ENCODE measurements around the gene ISM2. TPM values are rescaled to one million over a fixed set of nuclear protein-coding genes. Genes with fewer than 3 reads are reported as not detected.

ISM2 gene
- total RNA-seq, 1 experiment from 2014 or later = not detected

- no peak for TF ChIP-seq YY1 (IDR thresholded peaks at IDR 0.05; ENCODE audit: extremely low read depth, insufficient replicate concordance, low read depth, low read length)
- TF ChIP-seq MAX (IDR thresholded peaks at IDR 0.05) = no peak
- TF ChIP-seq JUND (IDR thresholded peaks at IDR 0.05) = no peak
- TF ChIP-seq CBX3 (IDR thresholded peaks at IDR 0.05; ENCODE audit: low read depth) = no peak
- TF ChIP-seq SP1 (IDR thresholded peaks at IDR 0.05; ENCODE audit: low read depth) = no peak
- no peak for TF ChIP-seq RAD21 (IDR thresholded peaks at IDR 0.05; ENCODE audit: low read depth)
- TF ChIP-seq FOSL1 (IDR thresholded peaks at IDR 0.05; ENCODE audit: low read depth) = no peak
- TF ChIP-seq ZNF274 (IDR thresholded peaks at IDR 0.05; ENCODE audit: low read depth, low read length) = no peak
Measured at GRCh38 chr14:77505031-77505430, 6.4 kb upstream of the ISM2 start (continued).

- ChIA-PET CTCF (no interaction called here), POLR2A (no interaction called here), RAD21 (ENCODE audit: low non-redundant PET in 1 of 2, low total read pairs in 2 of 2, uncharacterized antibody in 2 of 2, unreplicated experiment in 2 of 2) (no interaction called here)
- H3K9me2 ChIP-seq (ENCODE audit: insufficient read depth) = no peaks in the 10 kb centered on the region
- no peak overlapping the region for H3K9ac ChIP-seq (ENCODE audit: low read length)
- no peak overlapping the region for H3K4me2 ChIP-seq (ENCODE audit: low read length)
- H3K79me2 ChIP-seq (ENCODE audit: insufficient read depth, low read length) = no peaks in the 10 kb centered on the region
- ATAC-seq = no peak
- no peaks in the 10 kb centered on the region for H4K20me1 ChIP-seq (ENCODE audit: insufficient read depth)
- H3K36me3 ChIP-seq (ENCODE audit: control insufficient read depth in 1 of 2, insufficient read depth in 2 of 2, low read length in 2 of 2) = no peaks in the 10 kb centered on the region
- no peak overlapping the region for H2AFZ ChIP-seq (ENCODE audit: low read depth, low read length, poor library complexity, severe bottlenecking)
- BruUV-seq (replicated peaks) = no TSS peak
- no peaks in the 10 kb centered on the region for H3K27me3 ChIP-seq (ENCODE audit: insufficient read depth, low read length)
- H3K4me1 ChIP-seq (ENCODE audit: control insufficient read depth in 1 of 2, insufficient read depth in 2 of 2, low read length in 2 of 2) = no peaks in the 10 kb centered on the region
- no peak overlapping the region for H3K4me3 ChIP-seq (replicated peaks in 1 of 2; ENCODE audit: low read depth in 1 of 2, low read length in 2 of 2)
- intact Hi-C loops (cut with micrococcal nuclease) = no loop called here
- H3K27ac ChIP-seq (ENCODE audit: low read depth, low read length) = no peak overlapping the region
- no peak for DNase-seq (ENCODE audit: low read depth, low spot score)
- TF ChIP-seq EZH2phosphoT487 (IDR thresholded peaks at IDR 0.05; ENCODE audit: borderline replicate concordance) = no peak
- no peak for TF ChIP-seq SRF (IDR thresholded peaks at IDR 0.05; ENCODE audit: low read depth)
- no peak for TF ChIP-seq ELF1 (IDR thresholded peaks at IDR 0.05; ENCODE audit: borderline replicate concordance, low read depth)
- no peak for TF ChIP-seq POLR2A (IDR thresholded peaks at IDR 0.05; ENCODE audit: borderline replicate concordance, extremely low read depth, insufficient read depth, insufficient read length)
- no peak for TF ChIP-seq RAD21 (IDR thresholded peaks at IDR 0.05; ENCODE audit: low read depth)
- TF ChIP-seq ZNF274 (IDR thresholded peaks at IDR 0.05; ENCODE audit: low read depth, low read length) = no peak
- TF ChIP-seq EZH2 (IDR thresholded peaks at IDR 0.05) = no peak
- TF ChIP-seq POLR2AphosphoS5 (IDR thresholded peaks at IDR 0.05; ENCODE audit: low read depth, low read length) = no peak
- no peak for TF ChIP-seq CBX3 (IDR thresholded peaks at IDR 0.05; ENCODE audit: low read depth)
- no peak for TF ChIP-seq CEBPB (IDR thresholded peaks at IDR 0.05; ENCODE audit: low read depth)
- TF ChIP-seq YY1 (IDR thresholded peaks at IDR 0.05; ENCODE audit: extremely low read depth, insufficient replicate concordance, low read depth, low read length) = no peak
- no peak for TF ChIP-seq FOSL1 (IDR thresholded peaks at IDR 0.05; ENCODE audit: low read depth)
- TF ChIP-seq MAX (IDR thresholded peaks at IDR 0.05) = no peak
- TF ChIP-seq REST (IDR thresholded peaks at IDR 0.05; ENCODE audit: low read depth) = no peak
- TF ChIP-seq CTCF (IDR thresholded peaks at IDR 0.05 in 2 of 3, conservative IDR thresholded peaks at IDR 0.05 in 1 of 3; ENCODE audit: borderline replicate concordance in 1 of 3, insufficient read depth in 1 of 3, low read depth in 2 of 3, low read length in 2 of 3) = no peak
- no peak for TF ChIP-seq TCF7L2 (IDR thresholded peaks at IDR 0.05; ENCODE audit: borderline replicate concordance, extremely low read depth, insufficient read depth, insufficient read length)
- H3K9me3 ChIP-seq (ENCODE audit: control insufficient read depth in 1 of 2, insufficient read depth in 1 of 2, low read depth in 1 of 2, low read length in 2 of 2) = no peaks in the 10 kb centered on the region
Measured at GRCh38 chr14:77503138-77503537, 4.5 kb upstream of the ISM2 start.

Measured in HCT116 (cell line).